Hepatocyte (in vitro differentiated cells): ENCODE results near the gene WDFY1.

Source experiments
- EZH2 ChIP-seq: fragments of 200-600 bp; sonication (generic); IDR thresholded peaks from 2 replicates; pipeline ENCODE4 v1.6.1; 2016; ENCODE audit warnings: antibody characterized with exemption, mild to moderate bottlenecking, borderline replicate concordance
- EZH2phosphoT487 ChIP-seq: fragments of 200-600 bp; sonication (generic); IDR thresholded peaks from one replicate; pipeline ENCODE4 v1.6.1; 2018; ENCODE audit warnings: antibody characterized with exemption, mild to moderate bottlenecking, low read depth, moderate library complexity; ENCODE audit not compliant: unreplicated experiment, severe bottlenecking
- TF ChIP-seq, protein P1 (sequence below): fragments of 200-600 bp; sonication (generic); IDR thresholded peaks from 2 replicates; pipeline ENCODE4 v1.5.1; 2016; ENCODE audit warnings: antibody characterized with exemption, mild to moderate bottlenecking; ENCODE audit not compliant: poor library complexity

DNA sequence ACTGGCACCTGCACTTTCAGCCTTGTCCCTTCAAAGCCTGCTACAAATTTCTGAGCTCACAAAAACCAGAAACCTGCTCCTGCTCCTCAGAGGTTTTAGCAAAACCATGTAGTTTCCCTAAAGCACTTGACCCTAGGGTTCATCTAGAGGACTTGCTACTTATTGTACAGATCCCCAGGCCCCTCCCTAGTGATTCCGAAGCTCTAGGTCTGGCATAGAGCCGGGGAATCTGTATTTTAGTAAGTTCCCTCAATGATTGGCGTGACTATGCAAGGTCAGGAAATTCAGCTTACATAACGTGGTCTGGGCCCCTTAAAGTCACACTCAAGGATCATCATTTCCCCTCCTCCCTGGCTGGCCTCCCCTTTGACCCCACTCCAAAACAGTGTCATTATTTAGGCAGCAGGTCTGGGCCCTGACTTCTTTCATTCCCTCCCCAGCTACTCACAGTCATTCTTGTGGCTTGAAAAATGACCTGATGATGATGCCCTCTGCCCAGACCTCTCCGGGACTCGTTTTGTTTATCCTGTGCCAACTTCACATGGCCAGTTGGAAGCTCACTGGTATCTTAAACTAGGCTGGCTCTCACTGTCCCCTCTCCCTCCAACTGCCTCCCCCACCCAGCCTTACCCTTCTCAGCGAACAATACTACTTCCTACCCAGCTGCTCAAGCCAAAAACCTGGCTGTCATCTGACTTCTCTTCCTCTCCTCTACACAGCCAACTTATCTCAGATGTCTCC lies 36.0 kb downstream of the WDFY1 start:
- TF ChIP-seq, protein P1, sequence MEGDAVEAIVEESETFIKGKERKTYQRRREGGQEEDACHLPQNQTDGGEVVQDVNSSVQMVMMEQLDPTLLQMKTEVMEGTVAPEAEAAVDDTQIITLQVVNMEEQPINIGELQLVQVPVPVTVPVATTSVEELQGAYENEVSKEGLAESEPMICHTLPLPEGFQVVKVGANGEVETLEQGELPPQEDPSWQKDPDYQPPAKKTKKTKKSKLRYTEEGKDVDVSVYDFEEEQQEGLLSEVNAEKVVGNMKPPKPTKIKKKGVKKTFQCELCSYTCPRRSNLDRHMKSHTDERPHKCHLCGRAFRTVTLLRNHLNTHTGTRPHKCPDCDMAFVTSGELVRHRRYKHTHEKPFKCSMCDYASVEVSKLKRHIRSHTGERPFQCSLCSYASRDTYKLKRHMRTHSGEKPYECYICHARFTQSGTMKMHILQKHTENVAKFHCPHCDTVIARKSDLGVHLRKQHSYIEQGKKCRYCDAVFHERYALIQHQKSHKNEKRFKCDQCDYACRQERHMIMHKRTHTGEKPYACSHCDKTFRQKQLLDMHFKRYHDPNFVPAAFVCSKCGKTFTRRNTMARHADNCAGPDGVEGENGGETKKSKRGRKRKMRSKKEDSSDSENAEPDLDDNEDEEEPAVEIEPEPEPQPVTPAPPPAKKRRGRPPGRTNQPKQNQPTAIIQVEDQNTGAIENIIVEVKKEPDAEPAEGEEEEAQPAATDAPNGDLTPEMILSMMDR: no peak
- TF ChIP-seq EZH2phosphoT487: no peak
- TF ChIP-seq EZH2: no peak
